Neuronal stem cell (in vitro differentiated cells): ENCODE data around the gene LGALS12.

ENCODE experiments used
- DNase-seq: peaks from one replicate; pipeline ENCODE4 v3.0.0-alpha.2; 2013; ENCODE audit warnings: low spot score
- H2AFZ ChIP-seq: one replicate; pipeline ENCODE4 v1.6.1; 2013; ENCODE audit warnings: mild to moderate bottlenecking, low read length, inconsistent platforms
- H2AK5ac ChIP-seq: 2 replicates; pipeline ENCODE4 v1.6.1; 2013; ENCODE audit warnings: low read depth, mild to moderate bottlenecking, inconsistent platforms, low read length, moderate library complexity, mixed read lengths
- H2BK120ac ChIP-seq: 2 replicates; pipeline ENCODE4 v1.6.1; 2013; ENCODE audit warnings: low read depth, mild to moderate bottlenecking, inconsistent platforms, low read length, moderate library complexity, mixed read lengths
- H2BK12ac ChIP-seq: one replicate; pipeline ENCODE4 v1.6.1; 2013; ENCODE audit warnings: low read length, inconsistent platforms
- H2BK15ac ChIP-seq: 2 replicates; pipeline ENCODE4 v1.6.1; 2013; ENCODE audit warnings: mild to moderate bottlenecking, low read length, inconsistent platforms, mixed read lengths
- H2BK5ac ChIP-seq: one replicate; pipeline ENCODE4 v1.6.1; 2013; ENCODE audit warnings: inconsistent platforms, mild to moderate bottlenecking, low read length, moderate library complexity
- H3K14ac ChIP-seq: one replicate; pipeline ENCODE4 v1.6.1; 2013; ENCODE audit warnings: low read length, inconsistent platforms
- H3K18ac ChIP-seq: 2 replicates; pipeline ENCODE4 v1.6.1; 2013; ENCODE audit warnings: low read length, inconsistent platforms
- H3K23ac ChIP-seq: 2 replicates; pipeline ENCODE4 v1.6.1; 2013; ENCODE audit warnings: low read depth, mild to moderate bottlenecking, mixed read lengths, low read length, inconsistent platforms; ENCODE audit not compliant: poor library complexity
- H3K27ac ChIP-seq: replicated peaks from 3 replicates; pipeline ENCODE4 v1.5.1; 2013; ENCODE audit warnings: low read length, inconsistent platforms
- H3K27me3 ChIP-seq, 3 experiments: 2 replicates each; pipeline ENCODE4 v1.6.1; 2013; ENCODE audit warnings: low read length in 3 of 3, mild to moderate bottlenecking in 2 of 3, inconsistent platforms in 1 of 3, low read depth in 1 of 3, mixed read lengths in 1 of 3, moderate library complexity in 1 of 3; ENCODE audit not compliant: control insufficient read depth in 3 of 3, insufficient read depth in 3 of 3
- H3K36me3 ChIP-seq, 2 donors: replicated peaks in 1 of 2; 2 replicates each; pipeline ENCODE4 v1.6.1; 2013; ENCODE audit warnings: low read length in 2 of 2; ENCODE audit not compliant: control insufficient read depth in 2 of 2, insufficient read depth in 2 of 2
- H3K4ac ChIP-seq: 2 replicates; pipeline ENCODE4 v1.6.1; 2013; ENCODE audit warnings: inconsistent platforms, mild to moderate bottlenecking, low read length, moderate library complexity
- H3K4me1 ChIP-seq, 2 donors: 1 replicate in 1 of 2; 2 replicates in 1 of 2; pipeline ENCODE4 v1.6.1; 2013; ENCODE audit warnings: low read length in 2 of 2, low read depth in 1 of 2; ENCODE audit not compliant: control insufficient read depth in 2 of 2, insufficient read depth in 1 of 2
- H3K4me2 ChIP-seq: one replicate; pipeline ENCODE4 v1.6.1; 2013; ENCODE audit warnings: mild to moderate bottlenecking, low read length, inconsistent platforms; ENCODE audit not compliant: insufficient read depth, poor library complexity, severe bottlenecking
- H3K4me3 ChIP-seq, 2 donors: 2 replicates each; pipeline ENCODE4 v1.5.1; 2013; ENCODE audit warnings: low read length in 2 of 2, mild to moderate bottlenecking in 2 of 2, inconsistent platforms in 1 of 2, moderate library complexity in 1 of 2
- H3K79me1 ChIP-seq: one replicate; pipeline ENCODE4 v1.6.1; 2013; ENCODE audit warnings: low read depth, mild to moderate bottlenecking, inconsistent platforms, low read length, moderate library complexity
- H3K9ac ChIP-seq: one replicate; pipeline ENCODE4 v1.6.1; 2013; ENCODE audit warnings: mild to moderate bottlenecking, low read depth, low read length, inconsistent platforms; ENCODE audit not compliant: poor library complexity
- H3K9me3 ChIP-seq, 2 donors: replicated peaks in 1 of 2; 2 replicates each; pipeline versions ENCODE3 to v1.6.1; 2013; ENCODE audit warnings: low read length in 2 of 2, mild to moderate bottlenecking in 2 of 2, inconsistent platforms in 1 of 2, low read depth in 1 of 2, mixed read lengths in 1 of 2, moderate library complexity in 1 of 2; ENCODE audit not compliant: control insufficient read depth in 2 of 2, insufficient read depth in 1 of 2
- H4K8ac ChIP-seq: one replicate; pipeline ENCODE4 v1.6.1; 2013; ENCODE audit warnings: low read depth, mild to moderate bottlenecking, inconsistent platforms, low read length, moderate library complexity
- H4K91ac ChIP-seq: one replicate; pipeline ENCODE4 v1.6.1; 2013; ENCODE audit warnings: low read length, low read depth, mild to moderate bottlenecking, inconsistent platforms; ENCODE audit not compliant: poor library complexity
- WGBS, 2 donors: extraction: QIAGEN DNeasy Blood & Tissue Kit; methylation state at CpG; one replicate each; pipeline ENCODE4 v1.1.7; 2013; ENCODE audit warnings: missing lambda C conversion rate in 2 of 2, mixed read lengths in 1 of 2; ENCODE audit not compliant: insufficient read length in 2 of 2, insufficient replicate concordance in 1 of 2; ENCODE audit errors: extremely low coverage in 2 of 2; 5-methylcytosine and 5-hydroxymethylcytosine counted together

LGALS12 gene

DNA sequence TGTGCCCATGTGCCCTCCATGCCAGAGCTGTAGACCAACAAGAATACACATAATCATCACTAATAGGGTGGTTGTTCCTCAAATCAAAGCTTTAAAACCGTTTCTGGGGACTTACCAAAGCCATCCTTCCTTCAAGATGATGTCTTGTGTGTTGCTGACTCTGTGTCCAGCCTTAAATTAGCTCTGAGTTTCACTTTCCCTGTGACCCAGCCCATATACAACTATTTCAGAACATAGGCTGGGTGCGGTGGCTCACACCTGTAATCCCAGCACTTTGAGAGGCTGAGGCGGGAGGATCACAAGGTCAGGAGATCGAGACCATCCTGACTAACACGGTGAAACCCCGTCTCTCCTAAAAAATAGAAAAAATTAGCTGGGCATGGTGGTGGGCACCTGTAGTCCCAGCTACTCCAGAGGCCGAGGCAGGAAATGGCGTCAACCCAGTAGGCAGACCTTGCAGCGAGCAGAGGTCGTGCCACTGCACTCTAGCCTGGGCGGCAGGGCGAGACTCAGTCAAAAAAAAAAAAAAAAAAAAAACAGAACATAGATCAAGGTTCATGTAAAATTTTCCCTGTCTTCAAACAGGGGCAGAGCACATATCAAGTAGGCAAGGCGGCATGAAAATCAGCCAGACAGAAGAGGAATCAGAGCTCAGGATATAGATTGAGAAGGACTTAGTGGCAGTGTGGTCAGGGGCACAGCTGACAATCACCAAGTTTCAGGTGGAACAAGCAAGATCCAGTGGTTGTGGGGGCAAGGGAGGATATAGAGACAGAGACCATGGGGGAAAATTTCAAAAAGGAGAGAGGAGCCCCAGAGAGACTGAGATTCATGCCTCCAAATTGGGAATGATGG, 57.5 kb downstream of the LGALS12 start, which contains the start of gene PLAAT2:
Gene PLAAT2 (minus strand): TSS at position 179 of the 855 bp plus-strand sequence. CDS start 55 bp downstream, at position 124.
- Histone ChIP-seq H3K4me3 (no peak within 1 kb of the TSS), H4K91ac (no peak within 1 kb of the TSS), H4K8ac (no peak within 1 kb of the TSS), H3K4me1 (peaks cover 2 to 10% of the 10 kb centered on the region in 2 donors), H3K4me2 (no peak within 1 kb of the TSS), H2BK5ac (no peak within 1 kb of the TSS), H2BK12ac (no peak within 1 kb of the TSS), H2BK15ac (no peak within 1 kb of the TSS), H3K4ac (no peak within 1 kb of the TSS), H3K36me3 (no peaks in the 10 kb centered on the region), H3K9ac (no peak within 1 kb of the TSS), H3K18ac (no peak within 1 kb of the TSS), H3K14ac (no peak within 1 kb of the TSS), H3K9me3 (no peaks in the 10 kb centered on the region), H2AK5ac (no peak within 1 kb of the TSS), H3K27me3 (peaks cover 0 to 10% (median 0%) of the 10 kb centered on the region in 3 experiments), H3K27ac (no peak within 1 kb of the TSS), H2AFZ (no peak within 1 kb of the TSS), H3K79me1 (no peaks in the 10 kb centered on the region), H3K23ac (no peak within 1 kb of the TSS), H2BK120ac (no peak within 1 kb of the TSS)
- no peak for DNase-seq
- no CpG with 5 or more reads among the region's 13 CpGs for WGBS, 2 donors

- Histone ChIP-seq H4K8ac (no peak overlapping the region), H3K9me3 (no peaks in the 10 kb centered on the region), H3K4me1 (peaks cover 2 to 10% of the 10 kb centered on the region in 2 donors), H2BK120ac (no peak overlapping the region), H3K27ac (no peak overlapping the region), H2AFZ (no peak overlapping the region), H3K4me2 (no peak overlapping the region), H2BK15ac (no peak overlapping the region), H2AK5ac (no peak overlapping the region), H3K27me3 (peaks cover 0 to 8% (median 0%) of the 10 kb centered on the region in 3 experiments), H3K79me1 (no peaks in the 10 kb centered on the region), H3K14ac (no peak overlapping the region), H3K23ac (no peak overlapping the region), H2BK5ac (no peak overlapping the region), H4K91ac (peak overlapping the region; percentile 13), H3K4ac (no peak overlapping the region), H3K9ac (no peak overlapping the region), H3K18ac (no peak overlapping the region), H3K4me3 (no peak overlapping the region), H2BK12ac (no peak overlapping the region), H3K36me3 (no peaks in the 10 kb centered on the region)
- no peak for DNase-seq
- no CpG with 5 or more reads among the region's 7 CpGs for WGBS, 2 donors
These were observed 58.3 kb downstream of the LGALS12 start for GRCh38 chr11:63564056-63564774.

- H2BK5ac ChIP-seq: no peak overlapping the region
- no peak overlapping the region for H2BK15ac ChIP-seq
- H3K36me3 ChIP-seq: no peaks in the 10 kb centered on the region
- no peak overlapping the region for H2AFZ ChIP-seq
- peak overlapping the region; percentile 23 for H3K18ac ChIP-seq
- no peak overlapping the region for H3K4me3 ChIP-seq
- no peaks in the 10 kb centered on the region for H3K9me3 ChIP-seq
- H3K4me2 ChIP-seq: no peak overlapping the region
- no CpG with 5 or more reads among the region's 4 CpGs for WGBS, 2 donors
- no peak overlapping the region for H2BK120ac ChIP-seq
- H4K91ac ChIP-seq: peak overlapping the region; percentile 13
- H2BK12ac ChIP-seq: no peak overlapping the region
- H3K9ac ChIP-seq: no peak overlapping the region
- H4K8ac ChIP-seq: no peak overlapping the region
- peak overlapping the region; percentile 25 for H3K14ac ChIP-seq
- H2AK5ac ChIP-seq: no peak overlapping the region
- no peaks in the 10 kb centered on the region for H3K79me1 ChIP-seq
- no peak overlapping the region for H3K4ac ChIP-seq
- no peak overlapping the region for H3K27ac ChIP-seq
- DNase-seq: no peak
- H3K4me1 ChIP-seq: peaks cover 2 to 10% of the 10 kb centered on the region in 2 donors
- peaks cover 0 to 3% (median 0%) of the 10 kb centered on the region in 3 experiments for H3K27me3 ChIP-seq
- no peak overlapping the region for H3K23ac ChIP-seq
These were observed 59.0 kb downstream of the LGALS12 start for GRCh38 chr11:63564784-63565350.
